ENCODE measurements around the gene SYCP3. TPM values are rescaled to one million over a fixed set of nuclear protein-coding genes. Genes with fewer than 3 reads are reported as not detected.
"Not testable (repeated sequence)": the region's sequence is repeated elsewhere in the genome, so short reads cannot be mapped to it uniquely, and the experiment has no call there.

SYCP3 gene
- total RNA-seq, 3 donors from 2014 or later, result 0.16 to 0.33 TPM; not detected in 1

- intact Hi-C loops (cut with DNase I; ENCODE audit: low total_unique reads), result no loop called here
- DNase-seq (ENCODE audit: low spot score in 2 of 2), result no peak
- H3K4me1 ChIP-seq, result no peaks in the 10 kb centered on the region
- H3K9me3 ChIP-seq, result no peaks in the 10 kb centered on the region
- no peaks in the 10 kb centered on the region for H3K36me3 ChIP-seq
- H3K27ac ChIP-seq, result no peak overlapping the region
- H3K27me3 ChIP-seq, result no peaks in the 10 kb centered on the region
- TF ChIP-seq POLR2A (IDR thresholded peaks at IDR 0.05) (no peak), CTCF (IDR thresholded peaks at IDR 0.05) (no peak), POLR2AphosphoS5 (IDR thresholded peaks at IDR 0.05) (no peak)
- H3K4me3 ChIP-seq, result no peak overlapping the region
These were observed 53.1 kb downstream of the SYCP3 start for GRCh38 chr12:101686176-101686575.

- H3K4me1 ChIP-seq, result no peaks in the 10 kb centered on the region
- no peaks in the 10 kb centered on the region for H3K9me3 ChIP-seq
- peak overlapping the region in 1 of 2 donors; percentile 44 for H3K27ac ChIP-seq
- no peak overlapping the region for H3K4me3 ChIP-seq
- no peak for DNase-seq (ENCODE audit: low spot score in 2 of 2)
- no peaks in the 10 kb centered on the region for H3K27me3 ChIP-seq
- intact Hi-C loops (cut with DNase I; ENCODE audit: low total_unique reads), result no loop called here
- no peaks in the 10 kb centered on the region for H3K36me3 ChIP-seq
- TF ChIP-seq CTCF (IDR thresholded peaks at IDR 0.05) (no peak), POLR2A (IDR thresholded peaks at IDR 0.05) (no peak), POLR2AphosphoS5 (IDR thresholded peaks at IDR 0.05) (no peak)
These were observed 54.2 kb downstream of the SYCP3 start for GRCh38 chr12:101685092-101685491.

GRCh38 chr12:101681627-101682026 lies 57.6 kb downstream of the SYCP3 start:
- H3K36me3 ChIP-seq; H3K9me3 ChIP-seq; H3K27ac ChIP-seq; DNase-seq (ENCODE audit: low spot score in 2 of 2); intact Hi-C loops (cut with DNase I; ENCODE audit: low total_unique reads); H3K4me3 ChIP-seq; H3K27me3 ChIP-seq; H3K4me1 ChIP-seq: not testable (repeated sequence)

GRCh38 chr12:101680647-101681046 lies 58.6 kb downstream of the SYCP3 start:
- Histone ChIP-seq H3K27ac (no peak overlapping the region), H3K4me1 (no peaks in the 10 kb centered on the region), H3K9me3 (no peaks in the 10 kb centered on the region), H3K36me3 (no peaks in the 10 kb centered on the region), H3K27me3 (no peaks in the 10 kb centered on the region), H3K4me3 (no peak overlapping the region)
- intact Hi-C loops (cut with DNase I; ENCODE audit: low total_unique reads), result no loop called here
- TF ChIP-seq POLR2AphosphoS5 (IDR thresholded peaks at IDR 0.05) (no peak), CTCF (IDR thresholded peaks at IDR 0.05) (no peak), POLR2A (IDR thresholded peaks at IDR 0.05) (no peak)
- DNase-seq (ENCODE audit: low spot score in 2 of 2), result no peak

- TF ChIP-seq POLR2AphosphoS5 (IDR thresholded peaks at IDR 0.05) (no peak), CTCF (IDR thresholded peaks at IDR 0.05) (no peak), POLR2A (IDR thresholded peaks at IDR 0.05) (no peak)
- intact Hi-C loops (cut with DNase I; ENCODE audit: low total_unique reads), result no loop called here
- no peak overlapping the region for H3K4me3 ChIP-seq
- H3K9me3 ChIP-seq, result no peaks in the 10 kb centered on the region
- no peaks in the 10 kb centered on the region for H3K27me3 ChIP-seq
- H3K36me3 ChIP-seq, result no peaks in the 10 kb centered on the region
- no peak overlapping the region for H3K27ac ChIP-seq
- DNase-seq (ENCODE audit: low spot score in 2 of 2), result no peak
- H3K4me1 ChIP-seq, result no peaks in the 10 kb centered on the region
These were observed 59.0 kb downstream of the SYCP3 start for GRCh38 chr12:101680240-101680639.

Other genes with a start within 250 kb of the SYCP3 start
- gene MYBPC1, start 144.5 kb downstream of the SYCP3 start, total RNA-seq, result 100 to 1,000 TPM in 1 of 3 donors, 10 to 100 TPM in 1, under 1 TPM in 1; 0.64 to 395 (median 92.2) TPM
- 100 to 1,000 TPM; 148 to 334 (median 278) TPM for gene CHPT1, start 41.8 kb downstream of the SYCP3 start, total RNA-seq
- gene GNPTAB, start 91.5 kb upstream of the SYCP3 start, total RNA-seq, result 10 to 100 TPM; 37.4 to 59.0 (median 39.7) TPM
- 10 to 100 TPM; 31.2 to 32.4 (median 31.6) TPM for gene DRAM1, start 138.1 kb upstream of the SYCP3 start, total RNA-seq